NCI-H146 (cell line): Measurements from ENCODE around the gene CARMIL1.

ENCODE experiments used
- DNase-seq: peaks from one replicate; lab custom pipeline; 2025; lab: John Stamatoyannopoulos, UW

CARMIL1 gene

DNA sequence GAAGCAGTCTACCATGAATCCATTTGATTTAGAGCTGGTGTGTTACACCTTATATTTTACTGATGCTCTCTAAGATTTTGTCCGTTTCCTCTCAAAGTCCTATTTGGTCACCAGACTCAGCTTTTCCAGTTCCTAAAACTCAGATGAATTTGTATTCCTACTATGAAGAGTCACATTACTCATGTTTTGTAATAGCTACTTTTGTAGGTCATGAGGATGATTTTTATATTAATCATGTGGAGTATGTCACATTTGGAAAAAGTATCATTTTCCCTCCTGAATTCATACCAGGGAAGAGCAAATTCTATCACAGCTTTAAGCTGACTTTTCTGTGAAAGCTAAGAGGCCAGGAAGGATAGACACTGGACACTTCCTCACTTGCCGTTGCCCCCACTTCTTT lies 232.2 kb downstream of the CARMIL1 start:
- DNase-seq = no peak

DNA sequence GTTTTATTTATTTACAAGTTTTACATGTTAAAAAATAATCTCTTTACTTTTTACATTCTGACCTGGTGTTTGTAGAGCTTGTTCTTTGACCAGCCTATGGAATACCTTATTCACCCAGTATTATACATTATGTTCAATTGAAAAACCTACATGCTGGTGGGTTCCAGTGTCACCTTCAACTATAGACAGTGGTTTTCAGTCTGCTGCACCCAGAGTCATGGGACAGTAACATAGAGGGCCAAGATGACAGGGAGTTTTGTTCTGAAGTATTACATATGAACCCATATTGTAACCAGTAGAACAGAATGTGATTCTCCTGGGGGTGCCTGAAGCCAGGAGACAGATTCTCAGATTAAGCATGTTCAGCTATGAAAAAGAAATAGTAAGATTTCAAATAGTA lies 233.4 kb downstream of the CARMIL1 start:
- DNase-seq = no peak

DNA sequence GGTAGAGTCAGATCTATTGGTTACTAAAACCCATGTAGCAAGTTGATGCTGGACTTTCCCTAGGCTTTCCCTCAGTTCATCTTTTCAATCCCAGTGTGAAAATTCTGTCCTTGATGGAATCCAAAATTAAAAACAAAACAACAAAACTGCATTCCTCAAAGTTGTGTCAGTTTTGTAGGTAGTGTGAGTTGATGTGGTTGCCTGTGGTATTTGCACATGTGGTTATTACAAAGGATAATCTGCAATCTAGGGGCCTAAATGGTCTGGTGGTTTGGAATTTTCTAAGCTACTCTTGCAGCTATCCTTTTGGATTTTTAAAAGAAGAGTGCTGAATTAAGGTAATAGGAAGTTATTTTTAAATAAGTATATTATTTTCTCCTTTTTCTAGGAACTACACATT lies 240.7 kb downstream of the CARMIL1 start:
- no peak for DNase-seq

DNA sequence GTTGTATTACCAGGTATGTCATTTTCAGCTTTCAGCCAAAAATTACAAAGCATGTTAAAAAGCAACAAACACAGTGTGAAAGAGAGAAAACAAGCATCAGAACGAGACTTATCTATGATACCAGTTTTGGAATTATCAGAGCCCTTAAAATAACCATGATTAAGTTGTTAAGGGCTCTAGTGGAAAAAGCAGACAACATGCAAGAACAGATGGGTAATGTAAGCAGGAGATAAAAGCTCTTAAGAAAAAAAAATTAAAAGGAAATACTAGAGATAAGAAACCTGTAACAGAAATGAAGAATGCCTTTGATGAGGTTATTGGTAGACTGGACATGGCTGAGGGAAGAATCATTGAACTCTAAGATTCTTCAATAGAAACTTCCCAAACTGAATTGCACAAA lies 245.4 kb downstream of the CARMIL1 start:
- no peak for DNase-seq

DNA sequence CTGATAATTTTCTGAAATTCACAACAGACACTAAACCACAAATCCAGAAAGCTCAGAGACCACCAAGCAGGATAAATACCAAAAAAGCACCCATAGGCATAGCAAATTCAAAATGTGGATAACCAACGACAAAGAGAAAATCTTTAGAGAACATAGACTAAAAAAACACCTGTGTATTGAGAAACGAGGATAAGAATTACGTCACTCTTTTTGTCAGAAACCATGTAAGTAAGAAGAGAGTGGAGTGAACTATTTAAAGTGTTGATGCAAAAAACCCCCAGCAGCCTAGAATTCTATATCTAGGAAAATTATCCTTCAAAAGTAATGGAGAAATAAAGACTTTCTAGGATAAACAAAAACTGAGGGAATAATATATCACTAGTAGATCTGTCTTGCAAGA lies 245.9 kb downstream of the CARMIL1 start:
- no peak for DNase-seq

DNA sequence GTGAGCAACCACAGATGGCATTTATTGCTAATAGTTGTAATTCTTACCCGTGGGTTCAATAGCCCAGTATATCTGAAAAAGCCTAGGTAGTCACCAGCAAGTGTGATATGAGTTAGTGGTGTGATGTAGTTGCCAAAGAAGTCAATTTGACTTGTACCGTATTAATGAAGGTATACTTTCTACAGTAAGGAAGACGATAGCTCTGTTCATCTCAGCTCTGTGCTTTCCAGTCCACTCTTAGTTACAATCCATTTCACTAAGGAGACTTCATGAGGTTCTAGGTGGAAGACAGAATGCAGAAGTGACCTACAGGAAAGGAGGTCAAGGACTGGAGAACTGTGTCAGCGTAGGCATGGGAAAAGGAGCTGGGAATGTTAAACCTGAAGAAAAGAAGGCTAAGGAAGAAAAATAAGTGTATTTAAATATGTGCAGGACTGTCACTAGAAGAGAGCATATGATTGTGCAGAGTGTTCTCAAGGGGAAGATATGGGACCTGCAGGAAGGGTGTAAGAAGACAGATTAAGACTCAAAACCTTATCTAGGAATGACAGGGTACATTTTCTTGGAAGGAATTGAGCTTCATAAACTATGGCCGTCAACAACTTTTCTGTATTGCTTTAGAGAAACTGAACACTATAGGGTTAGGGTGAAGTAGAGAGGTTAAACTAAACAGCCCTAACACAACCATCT lies 255.9 kb downstream of the CARMIL1 start:
- DNase-seq = no peak

DNA sequence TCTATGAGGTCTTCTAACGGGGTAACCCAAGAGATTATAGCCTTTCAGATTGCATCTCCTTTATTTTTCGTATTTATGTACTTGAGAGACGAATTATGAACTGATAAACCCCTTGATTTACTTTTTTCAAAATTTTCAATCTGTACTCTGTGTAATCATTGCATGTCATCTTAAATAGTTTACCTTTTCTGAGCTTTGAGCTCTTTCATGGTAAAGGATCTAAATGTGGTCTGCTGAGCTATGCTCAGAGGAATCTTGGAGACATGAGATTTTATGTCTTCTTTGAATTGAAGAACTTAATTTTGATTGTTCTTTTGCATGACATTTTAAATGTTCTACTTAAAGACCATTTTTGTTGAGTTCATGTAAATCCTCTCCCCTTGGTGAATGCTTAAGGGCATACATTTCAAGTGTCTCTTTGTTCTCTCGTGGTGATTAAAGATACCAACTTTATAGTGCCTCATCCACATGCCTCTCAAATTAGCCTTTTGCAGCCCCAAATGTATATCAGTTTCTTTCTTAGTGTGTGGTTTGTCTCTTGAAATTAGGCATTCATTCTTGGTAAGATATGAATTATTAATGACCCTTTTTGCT lies 256.6 kb downstream of the CARMIL1 start:
- DNase-seq = no peak

DNA sequence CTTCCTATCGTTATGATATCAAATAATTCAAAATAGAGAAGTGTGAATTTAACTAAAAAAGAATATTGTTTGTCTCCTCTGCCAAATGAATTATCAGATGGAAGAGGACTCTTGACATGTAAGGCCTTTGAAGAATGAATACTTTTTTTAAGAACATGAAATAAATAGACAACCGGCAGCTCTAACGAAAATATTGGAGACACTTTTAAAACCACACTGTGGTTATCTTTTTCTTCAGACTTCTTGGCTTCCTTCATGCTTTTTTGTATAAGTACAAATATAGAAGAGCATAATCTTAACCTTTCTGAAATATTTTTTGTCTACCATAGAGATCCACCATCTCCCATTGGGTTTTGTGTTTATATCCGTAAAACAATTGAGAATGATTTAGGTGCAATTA lies 257.6 kb downstream of the CARMIL1 start:
- DNase-seq = no peak

DNA sequence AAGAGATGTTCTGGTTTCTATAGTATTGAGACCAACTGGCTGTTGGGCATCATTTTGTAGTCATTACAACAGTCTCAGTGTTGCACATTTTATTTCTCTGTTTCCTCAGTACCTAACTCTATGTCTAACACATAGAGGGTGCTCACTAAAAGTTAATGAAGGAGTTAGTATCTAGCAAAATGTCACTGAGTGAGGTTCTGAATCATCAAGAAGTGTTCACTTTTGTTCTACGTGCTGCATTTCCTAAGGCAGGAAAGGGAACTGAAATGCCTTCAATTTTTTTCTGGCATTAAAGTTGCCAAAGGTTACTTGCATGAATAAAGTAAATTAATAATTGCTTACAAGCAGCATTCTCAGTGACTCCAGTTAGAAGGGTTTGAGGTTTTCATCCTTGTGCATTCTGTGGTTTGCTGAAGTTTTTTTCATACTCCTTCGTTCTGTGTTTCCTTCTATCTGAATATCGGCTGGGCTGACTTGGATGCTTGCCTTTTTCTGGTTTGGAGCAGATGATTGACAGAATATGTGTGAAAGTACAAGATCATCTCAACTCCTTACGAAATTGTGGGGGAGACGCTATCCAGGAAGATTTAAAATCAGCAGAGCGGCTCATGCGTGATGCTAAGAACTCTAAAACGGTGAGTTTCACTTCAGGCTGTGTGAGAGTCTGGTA lies 258.3 kb downstream of the CARMIL1 start:
- DNase-seq = no peak

DNA sequence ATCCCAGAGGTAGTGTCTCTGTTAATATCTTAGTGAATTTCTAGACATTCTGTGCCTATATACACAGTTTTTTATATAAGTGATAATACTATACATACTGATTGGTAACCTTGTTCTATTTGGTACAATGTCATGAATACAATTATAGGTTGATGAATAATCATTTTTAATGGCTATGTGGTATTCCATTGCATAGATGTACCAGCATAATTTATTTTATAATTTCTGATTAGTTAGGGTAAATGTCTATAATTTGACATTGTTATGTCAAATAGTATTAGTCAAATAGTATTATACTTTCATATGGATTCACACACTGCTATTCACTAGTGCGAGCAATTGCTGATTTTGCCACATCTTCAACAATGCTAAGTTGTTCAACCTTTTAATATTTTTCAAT lies 262.1 kb downstream of the CARMIL1 start:
- no peak for DNase-seq

DNA sequence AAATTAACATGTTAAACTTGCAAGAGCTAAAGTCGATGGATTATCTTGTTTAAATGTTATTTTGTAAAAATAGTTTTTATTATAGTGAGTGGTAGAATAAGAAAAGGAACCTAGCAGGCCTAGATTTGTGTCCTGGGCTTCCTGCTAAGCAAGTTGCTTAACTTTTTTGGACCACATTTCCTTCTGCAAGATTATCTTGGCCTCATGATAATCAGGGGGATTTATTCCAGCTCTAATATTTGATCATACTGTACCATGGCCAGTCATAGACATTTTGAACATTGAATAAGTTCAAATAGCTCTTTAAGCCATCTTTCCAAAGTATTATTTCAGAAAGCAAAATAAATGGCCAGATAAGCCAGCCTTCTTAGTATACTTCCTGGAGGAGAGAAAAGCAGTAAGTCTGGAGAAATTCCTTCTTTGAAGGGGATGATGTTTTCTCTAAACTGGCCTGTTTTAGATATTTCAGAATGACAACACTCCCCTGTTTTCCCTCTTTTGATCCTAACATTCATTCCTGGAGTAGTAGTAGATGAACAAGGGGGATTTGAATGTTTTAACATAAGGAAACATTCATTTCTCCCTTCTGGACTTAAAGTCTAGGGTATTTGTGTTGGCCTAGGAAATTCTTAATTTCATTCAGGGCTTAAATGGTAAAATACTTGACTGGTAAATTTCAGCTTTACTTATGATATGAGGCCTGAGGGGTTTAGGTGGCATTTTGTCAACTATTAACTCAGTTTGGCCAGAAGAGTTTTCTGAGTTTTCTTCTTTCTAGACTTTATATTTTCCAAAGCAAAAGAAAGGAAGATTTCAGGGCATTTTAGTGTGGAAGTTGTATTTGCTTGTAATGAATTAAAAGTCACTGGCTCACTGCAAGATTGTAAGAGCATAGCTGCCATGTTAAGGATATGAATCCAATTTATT lies 264.1 kb downstream of the CARMIL1 start:
- no peak for DNase-seq

DNA sequence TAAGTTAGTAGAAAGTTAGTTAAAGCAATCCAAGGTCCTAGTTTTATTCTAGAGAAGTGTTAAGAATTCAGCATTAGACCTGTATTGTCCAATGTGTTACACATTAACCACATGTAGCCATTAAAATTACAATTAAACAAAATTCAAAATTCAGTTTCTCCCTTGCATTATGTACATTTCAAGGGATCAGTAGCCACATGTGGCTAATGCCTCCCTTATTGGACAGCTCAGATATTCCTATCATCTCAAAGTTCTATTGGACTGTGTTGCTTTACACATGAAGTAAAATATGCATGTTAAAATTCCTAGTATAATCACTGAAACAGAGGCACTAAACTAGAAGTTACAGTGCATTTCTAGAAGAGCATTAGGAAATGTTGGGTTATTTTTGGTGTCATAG lies 265.7 kb downstream of the CARMIL1 start:
- no peak for DNase-seq

DNA sequence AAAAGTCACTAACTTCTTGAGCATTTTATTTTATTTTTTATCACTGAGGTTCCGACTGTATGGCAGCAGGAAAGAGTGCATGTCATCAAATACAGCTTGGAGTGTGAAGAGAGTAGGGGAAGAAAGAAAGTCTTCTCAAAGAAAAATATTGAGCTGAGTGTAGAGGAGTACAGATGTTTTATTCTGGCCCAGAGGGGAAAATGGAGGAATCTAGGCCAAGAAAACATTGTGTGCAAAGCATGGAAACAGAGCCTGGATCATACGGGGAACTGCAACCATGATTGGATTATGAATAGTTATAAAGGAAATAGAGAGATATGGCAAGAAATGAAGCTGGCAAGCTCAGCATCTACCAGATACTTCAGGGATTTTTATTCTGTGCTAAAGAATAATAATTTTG lies 268.6 kb downstream of the CARMIL1 start:
- DNase-seq = no peak

DNA sequence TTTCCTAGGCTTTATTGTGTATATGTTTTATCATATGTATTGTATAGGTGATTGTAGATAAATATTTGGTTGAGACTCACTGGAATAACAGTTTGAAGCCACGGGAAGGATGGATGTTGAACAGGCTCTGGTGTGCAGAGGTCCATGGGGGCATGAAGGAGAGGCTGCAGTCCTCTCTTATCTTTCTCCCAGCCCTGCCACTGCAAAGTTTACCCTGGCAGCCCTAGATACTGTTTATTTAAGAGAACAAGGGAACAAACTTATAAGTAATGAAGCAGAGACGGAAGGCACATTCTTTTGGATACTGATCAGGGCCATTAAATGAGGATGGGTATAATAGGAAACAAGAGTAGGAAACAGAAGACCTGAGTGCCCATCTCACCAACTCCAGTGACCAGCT lies 269.3 kb downstream of the CARMIL1 start:
- no peak for DNase-seq

DNA sequence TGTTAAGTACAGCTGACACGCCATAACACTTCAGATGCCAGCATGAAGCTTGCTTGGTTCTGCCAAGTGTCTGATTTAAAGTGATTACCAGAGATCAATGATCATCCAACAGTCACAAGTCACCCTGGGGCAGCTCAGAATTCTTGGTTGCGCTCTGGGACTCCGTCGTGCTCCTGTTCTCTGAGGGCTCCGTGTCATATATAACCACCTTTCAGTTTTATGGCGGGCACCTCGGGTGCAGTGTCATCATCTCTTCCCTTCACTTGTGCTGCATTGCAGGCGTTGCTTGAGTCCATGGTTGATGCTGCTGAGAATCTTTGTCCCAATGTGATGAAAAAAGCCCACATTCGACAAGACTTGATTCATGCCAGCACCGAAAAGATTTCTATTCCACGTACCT lies 271.5 kb downstream of the CARMIL1 start:
- DNase-seq = no peak

DNA sequence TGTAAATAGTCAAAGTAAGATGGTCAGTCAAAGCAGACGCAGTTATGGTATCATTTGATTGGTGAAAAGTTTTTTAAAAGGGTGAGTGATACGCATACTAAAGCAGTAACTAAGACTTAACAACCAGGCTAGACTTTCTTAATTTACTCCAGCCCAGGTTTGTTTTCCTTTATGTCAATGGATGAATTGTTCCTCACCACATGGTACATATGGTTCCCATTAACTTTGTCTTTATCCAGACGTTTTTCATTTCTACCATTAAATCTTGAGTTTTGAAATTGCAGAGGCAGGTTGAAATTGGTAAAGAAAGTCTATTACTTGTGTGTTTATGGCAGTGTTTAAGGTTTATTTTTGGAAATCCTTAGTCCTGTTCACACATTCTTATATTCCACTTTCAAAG lies 274.3 kb downstream of the CARMIL1 start:
- no peak for DNase-seq

DNA sequence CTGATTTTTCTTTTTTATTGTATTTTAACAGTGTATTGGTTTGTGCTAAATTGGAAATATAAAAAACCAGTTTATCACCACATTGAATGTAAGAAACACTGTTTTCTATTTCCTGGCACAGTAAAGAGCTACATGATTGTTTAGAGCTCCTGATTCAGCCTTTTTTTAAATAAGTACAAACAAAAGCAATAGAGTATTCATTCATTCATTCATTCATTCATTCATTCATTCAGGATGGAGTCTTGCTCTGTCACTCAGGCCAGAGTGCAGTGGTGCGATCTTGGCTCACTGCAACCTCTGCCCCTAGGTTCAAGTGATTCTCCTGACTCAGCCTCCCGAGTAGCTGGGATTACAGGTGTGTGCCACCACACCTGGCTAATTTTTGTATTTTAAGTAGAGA lies 276.0 kb downstream of the CARMIL1 start:
- DNase-seq = no peak

DNA sequence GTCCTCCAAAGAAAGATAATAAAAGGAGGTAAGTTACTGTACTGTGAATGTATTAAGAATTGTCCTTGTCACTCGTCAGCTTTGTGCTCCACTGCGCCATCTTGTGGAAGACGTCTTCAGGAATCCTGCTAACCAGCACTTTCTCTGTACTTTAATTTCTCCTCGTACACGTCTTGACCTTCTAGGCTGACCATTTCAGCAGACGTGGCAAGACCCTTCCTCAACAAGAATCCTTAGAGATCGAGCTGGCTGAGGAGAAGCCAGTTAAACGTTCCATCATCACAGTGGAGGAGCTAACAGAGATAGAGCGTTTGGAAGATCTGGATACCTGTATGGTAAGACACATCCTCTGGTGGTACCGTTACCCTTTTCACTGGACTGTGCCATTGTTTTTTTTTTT lies 277.3 kb downstream of the CARMIL1 start:
- peak; percentile 61 for DNase-seq

DNA sequence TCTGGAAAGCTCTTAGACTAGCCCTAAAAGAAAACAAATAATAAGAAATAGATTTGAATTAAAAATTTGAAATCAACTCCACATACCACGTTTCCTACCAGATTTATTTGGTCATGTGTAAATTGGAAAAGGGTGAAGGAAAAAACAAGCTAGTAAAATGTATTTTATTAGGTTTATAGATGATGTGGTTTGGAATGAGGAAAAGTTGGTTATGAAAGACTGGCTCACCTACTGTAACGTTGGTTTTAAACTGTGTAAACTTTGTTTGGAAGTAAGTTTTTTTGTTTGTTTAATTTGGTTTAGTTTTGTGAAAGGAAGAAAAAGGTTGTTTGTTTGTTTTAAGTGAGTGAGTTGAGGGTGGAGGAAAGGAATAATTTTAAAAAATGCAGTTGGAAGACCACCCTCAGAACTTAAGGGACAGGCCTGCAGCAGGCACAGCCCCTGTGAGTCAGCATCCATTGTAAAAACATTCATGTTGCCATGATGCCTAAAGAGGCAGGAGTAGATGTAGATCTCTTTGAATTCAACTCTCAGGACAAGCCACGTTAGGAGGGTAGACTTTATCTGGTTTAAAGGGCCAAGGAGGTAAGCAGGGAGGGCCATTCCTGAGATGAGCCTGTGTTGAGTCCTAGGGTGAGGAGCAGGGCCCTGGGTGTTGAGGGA lies 279.1 kb downstream of the CARMIL1 start:
- no peak for DNase-seq

DNA sequence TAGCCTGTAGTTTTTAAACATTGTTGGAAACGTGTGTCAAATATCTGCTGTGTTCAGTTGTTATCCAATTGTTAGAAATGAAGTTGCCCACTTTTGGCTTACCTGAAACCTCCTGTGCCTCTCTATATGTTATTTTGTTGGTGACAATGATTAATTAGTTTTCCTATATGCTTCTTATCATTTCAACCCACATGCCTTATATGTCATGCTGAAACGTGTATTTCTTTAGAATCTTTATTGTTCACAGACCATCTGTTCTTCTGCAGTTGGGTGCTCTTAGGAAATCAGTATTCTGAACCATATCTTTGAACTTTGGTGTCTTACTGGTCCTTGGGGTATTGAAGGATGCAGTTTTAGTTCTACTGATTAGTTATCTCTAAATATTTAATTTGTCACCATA lies 281.7 kb downstream of the CARMIL1 start:
- no peak for DNase-seq

DNA sequence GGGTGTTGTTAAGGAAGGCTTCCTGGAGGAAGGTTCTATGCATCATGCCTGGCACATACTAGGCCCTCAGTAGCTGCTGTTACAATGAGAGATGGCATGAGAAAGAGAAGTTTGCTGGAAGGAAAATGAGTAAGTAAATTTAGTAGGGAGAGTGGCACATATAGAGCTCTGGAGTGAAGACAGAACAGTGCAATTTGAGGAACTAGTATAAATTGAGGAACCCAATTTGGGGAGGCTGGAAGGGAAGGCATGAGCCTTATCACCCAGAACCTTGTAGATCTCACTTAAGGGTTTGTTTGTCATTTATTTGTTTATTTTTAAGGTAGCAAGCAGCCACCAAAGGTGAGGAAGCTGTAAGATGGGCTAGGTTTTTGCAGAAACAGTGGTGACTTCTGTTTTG lies 285.8 kb downstream of the CARMIL1 start:
- DNase-seq = no peak

DNA sequence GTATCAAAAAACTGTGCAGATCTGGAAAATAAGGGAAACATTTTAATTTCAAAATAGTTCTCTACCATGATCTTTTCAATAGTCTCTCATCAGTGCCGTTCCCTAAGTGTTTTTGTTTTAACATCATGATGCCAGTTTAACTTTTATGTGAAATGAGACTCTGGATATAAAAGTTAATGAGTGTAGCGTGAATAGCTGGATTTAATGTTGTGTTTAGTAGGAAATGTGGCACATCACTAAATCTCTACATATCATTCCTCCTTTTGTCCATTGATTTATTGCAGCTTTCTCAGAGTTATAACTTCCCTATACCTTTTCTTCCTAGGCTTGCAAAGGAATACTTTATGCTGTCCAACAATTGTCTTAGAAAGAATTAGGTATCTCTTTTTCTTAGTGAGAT lies 291.4 kb downstream of the CARMIL1 start:
- no peak for DNase-seq
